Activated CD4-positive, alpha-beta T cell treated with anti-CD3 and anti-CD28 coated beads for 48 hours (primary cell): ENCODE data around the gene RER1.

Source experiments
- DNase-seq: peaks from one replicate; pipeline ENCODE4 v3.0.0-alpha.2; 2020

The RER1 gene

GRCh38 chr1:2392686-2393085 lies 1.0 kb downstream of the RER1 start:
- no peak for DNase-seq

GRCh38 chr1:2393471-2393877 lies 1.8 kb downstream of the RER1 start:
- no peak for DNase-seq

- DNase-seq, result no peak
Measured at GRCh38 chr1:2394220-2394619, 2.6 kb downstream of the RER1 start.

GRCh38 chr1:2394761-2395160 lies 3.1 kb downstream of the RER1 start:
- no peak for DNase-seq

- no peak for DNase-seq
Measured at GRCh38 chr1:2395245-2395644, 3.6 kb downstream of the RER1 start.

- DNase-seq, result no peak
Measured at GRCh38 chr1:2396059-2396458, 4.4 kb downstream of the RER1 start.

GRCh38 chr1:2396476-2396875 lies 4.8 kb downstream of the RER1 start:
- no peak for DNase-seq

- no peak for DNase-seq
Measured at GRCh38 chr1:2397007-2397679, 5.5 kb downstream of the RER1 start.

GRCh38 chr1:2398871-2399270 lies 7.2 kb downstream of the RER1 start:
- no peak for DNase-seq

GRCh38 chr1:2399890-2400575 lies 8.4 kb downstream of the RER1 start:
- no peak for DNase-seq

GRCh38 chr1:2400576-2400909 lies 8.9 kb downstream of the RER1 start:
- no peak for DNase-seq

- DNase-seq, result no peak
Measured at GRCh38 chr1:2400950-2401649, 9.5 kb downstream of the RER1 start.

GRCh38 chr1:2402420-2402819 lies 10.8 kb downstream of the RER1 start:
- DNase-seq, result no peak

GRCh38 chr1:2403273-2403672 lies 11.6 kb downstream of the RER1 start:
- no peak for DNase-seq

GRCh38 chr1:2404142-2404889 lies 12.7 kb downstream of the RER1 start:
- no peak for DNase-seq

- DNase-seq, result no peak
Measured at GRCh38 chr1:2404890-2405511, 13.4 kb downstream of the RER1 start.

GRCh38 chr1:2405588-2406295 lies 14.1 kb downstream of the RER1 start:
- DNase-seq, result no peak

- DNase-seq, result no peak
Measured at GRCh38 chr1:2406451-2407041, 14.9 kb downstream of the RER1 start.

- DNase-seq, result no peak
Measured at GRCh38 chr1:2407166-2407990, 15.7 kb downstream of the RER1 start.

- DNase-seq, result no peak
Measured at GRCh38 chr1:2407991-2408275, 16.3 kb downstream of the RER1 start.

GRCh38 chr1:2408456-2408855 lies 16.8 kb downstream of the RER1 start:
- DNase-seq, result no peak
